Muscle layer of colon (tissue), 2 donors: ENCODE data around the gene DSTYK.

ENCODE experiments used
- H3K27ac ChIP-seq: one replicate; pipeline ENCODE4 v1.7.0; 2013; ENCODE audit warnings: low read depth, mild to moderate bottlenecking, low read length, moderate library complexity
- H3K27me3 ChIP-seq, 2 donors: one replicate each; pipeline ENCODE4 v1.7.0; 2013; ENCODE audit warnings: low read length in 2 of 2, mild to moderate bottlenecking in 2 of 2; ENCODE audit not compliant: insufficient read depth in 2 of 2, control insufficient read depth in 1 of 2
- H3K36me3 ChIP-seq: one replicate; pipeline ENCODE4 v1.7.0; 2013; ENCODE audit warnings: mild to moderate bottlenecking, low read length; ENCODE audit not compliant: insufficient read depth
- H3K4me1 ChIP-seq: one replicate; pipeline ENCODE4 v1.7.0; 2013; ENCODE audit warnings: mild to moderate bottlenecking, low read length; ENCODE audit not compliant: insufficient read depth
- H3K4me3 ChIP-seq, 2 donors: one replicate each; pipeline ENCODE4 v1.7.0; 2013; ENCODE audit warnings: low read length in 2 of 2, low read depth in 1 of 2, mild to moderate bottlenecking in 1 of 2, moderate library complexity in 1 of 2
- H3K9ac ChIP-seq: one replicate; pipeline ENCODE4 v1.7.0; 2013; ENCODE audit warnings: low read length
- H3K9me3 ChIP-seq: one replicate; pipeline ENCODE4 v1.7.0; 2013; ENCODE audit warnings: mild to moderate bottlenecking, low read length
- donor health status: abdominal sarcoma.
- donor health status: Adenocarcinoma of cecum.

The DSTYK gene, protein sequence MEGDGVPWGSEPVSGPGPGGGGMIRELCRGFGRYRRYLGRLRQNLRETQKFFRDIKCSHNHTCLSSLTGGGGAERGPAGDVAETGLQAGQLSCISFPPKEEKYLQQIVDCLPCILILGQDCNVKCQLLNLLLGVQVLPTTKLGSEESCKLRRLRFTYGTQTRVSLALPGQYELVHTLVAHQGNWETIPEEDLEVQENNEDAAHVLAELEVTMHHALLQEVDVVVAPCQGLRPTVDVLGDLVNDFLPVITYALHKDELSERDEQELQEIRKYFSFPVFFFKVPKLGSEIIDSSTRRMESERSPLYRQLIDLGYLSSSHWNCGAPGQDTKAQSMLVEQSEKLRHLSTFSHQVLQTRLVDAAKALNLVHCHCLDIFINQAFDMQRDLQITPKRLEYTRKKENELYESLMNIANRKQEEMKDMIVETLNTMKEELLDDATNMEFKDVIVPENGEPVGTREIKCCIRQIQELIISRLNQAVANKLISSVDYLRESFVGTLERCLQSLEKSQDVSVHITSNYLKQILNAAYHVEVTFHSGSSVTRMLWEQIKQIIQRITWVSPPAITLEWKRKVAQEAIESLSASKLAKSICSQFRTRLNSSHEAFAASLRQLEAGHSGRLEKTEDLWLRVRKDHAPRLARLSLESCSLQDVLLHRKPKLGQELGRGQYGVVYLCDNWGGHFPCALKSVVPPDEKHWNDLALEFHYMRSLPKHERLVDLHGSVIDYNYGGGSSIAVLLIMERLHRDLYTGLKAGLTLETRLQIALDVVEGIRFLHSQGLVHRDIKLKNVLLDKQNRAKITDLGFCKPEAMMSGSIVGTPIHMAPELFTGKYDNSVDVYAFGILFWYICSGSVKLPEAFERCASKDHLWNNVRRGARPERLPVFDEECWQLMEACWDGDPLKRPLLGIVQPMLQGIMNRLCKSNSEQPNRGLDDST

DNA sequence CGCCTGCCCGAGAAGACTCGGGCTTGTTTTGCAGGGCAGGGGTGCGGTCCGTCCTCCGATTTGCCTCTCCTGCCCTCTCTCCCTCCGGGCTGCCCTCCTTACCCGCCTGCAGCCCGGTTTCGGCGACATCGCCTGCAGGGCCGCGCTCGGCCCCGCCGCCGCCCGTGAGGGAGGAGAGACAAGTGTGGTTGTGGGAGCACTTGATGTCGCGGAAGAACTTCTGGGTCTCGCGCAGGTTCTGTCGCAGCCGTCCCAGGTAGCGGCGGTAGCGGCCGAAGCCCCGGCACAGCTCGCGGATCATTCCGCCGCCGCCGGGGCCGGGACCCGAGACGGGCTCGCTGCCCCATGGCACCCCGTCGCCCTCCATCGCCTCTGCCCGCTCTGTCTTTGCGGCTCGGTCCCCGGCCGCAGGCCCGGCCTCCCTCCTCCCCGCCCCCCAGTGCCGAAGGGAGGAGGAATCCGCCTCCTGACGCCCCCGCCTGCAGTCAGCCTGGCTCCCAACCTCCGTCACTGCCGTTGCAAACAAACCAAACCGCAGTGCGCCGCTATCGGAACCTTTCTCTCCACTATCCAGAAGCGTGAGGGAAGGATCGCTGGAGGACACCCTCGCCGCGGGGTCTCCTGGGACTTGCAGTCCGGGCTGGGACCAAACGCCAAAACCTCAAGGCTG, at the start of gene DSTYK:
Gene DSTYK (minus strand): TSS at position 534 of the 670 bp plus-strand sequence. CDS start 167 bp downstream, at position 367.
- Histone ChIP-seq H3K4me1 (peaks cover 18% of the 10 kb centered on the region), H3K9ac (peak within 1 kb of the TSS; percentile 58), H3K36me3 (no peaks in the 10 kb centered on the region), H3K27me3 (no peaks in the 10 kb centered on the region), H3K9me3 (no peaks in the 10 kb centered on the region), H3K27ac (peak within 1 kb of the TSS; percentile 95), H3K4me3 (peak within 1 kb of the TSS; percentile 84 to 94)

DNA sequence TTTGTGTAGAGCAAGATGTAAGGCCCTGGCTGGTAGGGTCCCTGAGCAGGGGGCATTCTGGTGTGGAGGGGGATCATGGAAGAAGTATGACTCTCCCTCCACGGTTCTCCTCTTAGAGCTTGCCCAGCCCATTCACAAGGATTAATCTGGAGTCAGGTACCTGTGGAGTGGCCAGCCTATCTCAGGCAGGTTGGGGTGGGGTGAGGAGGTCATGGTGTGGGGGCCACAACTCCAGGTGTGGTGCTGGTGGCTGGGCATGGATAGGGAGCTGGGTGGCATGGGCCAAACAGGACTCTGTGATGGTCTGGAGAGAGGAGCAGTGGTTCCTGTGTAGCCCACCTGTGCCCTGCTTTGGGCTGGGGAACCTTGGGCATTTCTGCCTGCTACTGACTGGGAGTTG, 48.5 kb upstream of the DSTYK start:
- no peaks in the 10 kb centered on the region for H3K9me3 ChIP-seq
- H3K36me3 ChIP-seq = no peaks in the 10 kb centered on the region
- no peak overlapping the region for H3K4me3 ChIP-seq
- no peak overlapping the region for H3K9ac ChIP-seq
- H3K4me1 ChIP-seq = peaks cover 14% of the 10 kb centered on the region
- no peak overlapping the region for H3K27ac ChIP-seq
- no peaks in the 10 kb centered on the region for H3K27me3 ChIP-seq

DNA sequence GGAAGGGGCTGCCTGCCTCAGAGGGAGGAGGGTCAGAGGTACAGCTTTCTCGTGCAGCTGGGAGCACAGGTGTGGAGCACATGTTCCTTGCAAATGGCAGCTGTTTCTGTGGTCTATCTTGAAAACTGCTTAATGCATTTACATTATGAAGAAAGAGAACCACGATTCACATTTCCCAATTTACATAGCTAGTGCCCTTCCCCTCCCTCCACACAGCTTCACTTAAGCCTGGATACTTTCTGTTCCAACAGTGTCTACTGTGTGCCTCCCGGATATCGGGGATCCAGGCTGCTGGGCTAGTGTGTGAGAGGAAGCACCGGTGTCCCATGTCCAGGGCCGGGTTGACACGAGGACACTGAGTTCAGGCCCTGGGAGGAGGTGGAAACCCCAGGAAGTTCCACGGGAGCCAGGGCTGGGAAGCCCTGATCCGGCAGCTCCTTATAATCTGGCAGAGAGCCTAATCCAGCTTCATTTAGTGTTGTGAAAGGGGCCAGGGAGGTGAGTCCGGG, 47.9 kb upstream of the DSTYK start:
- H3K27ac ChIP-seq = no peak overlapping the region
- no peak overlapping the region for H3K4me3 ChIP-seq
- H3K27me3 ChIP-seq = no peaks in the 10 kb centered on the region
- H3K9ac ChIP-seq = no peak overlapping the region
- no peaks in the 10 kb centered on the region for H3K9me3 ChIP-seq
- peaks cover 14% of the 10 kb centered on the region for H3K4me1 ChIP-seq
- H3K36me3 ChIP-seq = no peaks in the 10 kb centered on the region

DNA sequence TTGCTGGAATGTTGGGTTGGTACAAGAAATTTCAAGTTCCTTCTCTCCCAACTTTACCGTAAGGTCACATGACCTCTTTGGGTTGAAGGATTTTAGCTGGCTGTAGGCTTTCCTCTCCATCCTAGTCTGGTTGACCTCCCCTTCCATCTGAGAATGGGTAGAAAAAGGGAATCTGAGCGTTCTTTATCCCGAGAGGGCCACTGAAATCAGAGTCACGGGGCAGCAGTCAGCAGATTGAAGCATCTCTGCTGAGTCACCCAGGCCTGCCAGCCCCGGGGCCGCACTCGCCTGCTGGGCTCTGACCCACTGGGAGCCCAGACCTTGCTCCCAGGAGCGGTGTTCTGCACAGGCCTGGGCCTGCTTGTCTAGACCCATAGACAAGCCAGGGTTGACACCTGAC, 47.2 kb upstream of the DSTYK start:
- Histone ChIP-seq H3K27ac (no peak overlapping the region), H3K27me3 (no peaks in the 10 kb centered on the region), H3K4me1 (peaks cover 14% of the 10 kb centered on the region), H3K4me3 (no peak overlapping the region), H3K9me3 (no peaks in the 10 kb centered on the region), H3K9ac (no peak overlapping the region), H3K36me3 (no peaks in the 10 kb centered on the region)

DNA sequence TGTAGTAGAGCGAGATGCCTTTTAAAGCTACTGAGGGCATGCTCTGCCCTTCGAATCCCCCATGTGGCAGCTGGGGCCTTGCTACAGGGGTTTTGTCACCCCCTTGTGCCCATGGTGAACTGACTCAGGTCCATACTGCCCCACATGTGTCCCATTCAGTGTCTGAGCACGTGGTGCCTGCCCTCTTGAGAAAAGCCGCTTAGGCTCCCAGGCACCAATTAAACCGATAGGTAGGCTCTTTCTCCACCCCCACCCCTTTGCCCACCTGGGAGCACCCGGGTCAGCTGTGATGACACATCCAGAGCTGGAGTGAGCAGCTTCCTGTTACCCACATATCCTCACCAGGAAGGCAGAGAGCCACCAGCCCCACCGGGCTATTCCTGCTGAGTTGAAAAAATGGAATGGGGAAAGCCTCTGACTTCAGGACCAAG, 46.8 kb upstream of the DSTYK start:
- Histone ChIP-seq H3K9me3 (no peaks in the 10 kb centered on the region), H3K4me1 (peaks cover 14% of the 10 kb centered on the region), H3K36me3 (no peaks in the 10 kb centered on the region), H3K4me3 (no peak overlapping the region), H3K9ac (no peak overlapping the region), H3K27ac (no peak overlapping the region), H3K27me3 (no peaks in the 10 kb centered on the region)

DNA sequence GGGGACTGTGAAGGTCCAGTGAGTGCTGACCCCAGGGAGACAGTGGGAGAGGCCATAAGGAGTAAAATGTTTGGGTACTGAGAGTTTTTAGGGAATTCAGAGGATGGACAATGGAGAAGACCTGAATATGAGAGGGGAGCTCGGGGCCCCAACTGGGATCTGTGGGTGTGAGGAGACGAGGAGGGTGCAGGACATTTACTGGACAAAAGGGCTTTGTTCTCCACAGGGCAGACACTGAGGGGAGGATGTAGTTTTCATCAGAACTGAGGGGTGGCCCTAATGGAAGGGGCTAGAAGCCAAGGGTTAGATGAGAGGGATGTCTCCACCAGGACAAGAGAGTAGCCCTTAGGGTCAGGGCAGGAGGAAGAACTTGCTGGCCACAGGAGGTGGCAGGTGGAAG, 46.2 kb upstream of the DSTYK start:
- Histone ChIP-seq H3K9me3 (no peaks in the 10 kb centered on the region), H3K4me3 (no peak overlapping the region), H3K36me3 (no peaks in the 10 kb centered on the region), H3K9ac (no peak overlapping the region), H3K27me3 (no peaks in the 10 kb centered on the region), H3K27ac (no peak overlapping the region), H3K4me1 (peaks cover 14% of the 10 kb centered on the region)

DNA sequence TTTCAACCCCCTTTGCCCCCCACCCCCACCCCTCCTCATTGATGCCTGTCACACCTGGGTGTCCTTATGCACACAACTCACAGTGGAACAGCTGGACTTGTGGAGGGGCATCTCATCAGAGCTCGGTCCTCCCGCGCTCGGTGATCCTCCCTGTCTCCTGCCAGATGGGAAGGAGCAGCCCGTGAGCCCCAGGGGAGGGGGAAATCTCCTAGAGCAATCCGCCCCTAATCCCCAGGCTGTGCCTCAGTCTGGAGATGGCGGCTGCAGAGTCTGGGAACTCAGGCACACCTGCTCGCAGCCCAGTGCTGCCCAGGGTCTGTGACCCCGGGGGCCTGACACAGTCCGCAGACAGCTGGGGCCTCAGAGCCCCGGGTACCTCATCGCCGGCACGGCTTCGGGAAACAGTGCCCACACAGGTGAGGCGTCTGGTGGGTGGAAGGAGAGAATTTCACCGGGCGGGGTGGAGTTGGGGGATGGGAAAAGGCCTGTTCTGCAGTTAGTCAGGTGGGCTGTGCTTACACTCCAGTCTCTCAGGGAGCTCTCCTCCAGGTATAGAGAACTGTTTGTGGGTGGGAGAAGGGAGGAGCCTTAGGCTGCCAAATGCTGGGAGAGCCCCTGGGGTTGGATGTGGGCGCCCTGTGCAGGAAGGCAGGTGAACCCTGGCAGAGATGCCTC, 45.6 kb upstream of the DSTYK start:
- no peak overlapping the region for H3K4me3 ChIP-seq
- H3K4me1 ChIP-seq = peaks cover 14% of the 10 kb centered on the region
- H3K9ac ChIP-seq = no peak overlapping the region
- no peaks in the 10 kb centered on the region for H3K27me3 ChIP-seq
- H3K9me3 ChIP-seq = no peaks in the 10 kb centered on the region
- no peaks in the 10 kb centered on the region for H3K36me3 ChIP-seq
- no peak overlapping the region for H3K27ac ChIP-seq

DNA sequence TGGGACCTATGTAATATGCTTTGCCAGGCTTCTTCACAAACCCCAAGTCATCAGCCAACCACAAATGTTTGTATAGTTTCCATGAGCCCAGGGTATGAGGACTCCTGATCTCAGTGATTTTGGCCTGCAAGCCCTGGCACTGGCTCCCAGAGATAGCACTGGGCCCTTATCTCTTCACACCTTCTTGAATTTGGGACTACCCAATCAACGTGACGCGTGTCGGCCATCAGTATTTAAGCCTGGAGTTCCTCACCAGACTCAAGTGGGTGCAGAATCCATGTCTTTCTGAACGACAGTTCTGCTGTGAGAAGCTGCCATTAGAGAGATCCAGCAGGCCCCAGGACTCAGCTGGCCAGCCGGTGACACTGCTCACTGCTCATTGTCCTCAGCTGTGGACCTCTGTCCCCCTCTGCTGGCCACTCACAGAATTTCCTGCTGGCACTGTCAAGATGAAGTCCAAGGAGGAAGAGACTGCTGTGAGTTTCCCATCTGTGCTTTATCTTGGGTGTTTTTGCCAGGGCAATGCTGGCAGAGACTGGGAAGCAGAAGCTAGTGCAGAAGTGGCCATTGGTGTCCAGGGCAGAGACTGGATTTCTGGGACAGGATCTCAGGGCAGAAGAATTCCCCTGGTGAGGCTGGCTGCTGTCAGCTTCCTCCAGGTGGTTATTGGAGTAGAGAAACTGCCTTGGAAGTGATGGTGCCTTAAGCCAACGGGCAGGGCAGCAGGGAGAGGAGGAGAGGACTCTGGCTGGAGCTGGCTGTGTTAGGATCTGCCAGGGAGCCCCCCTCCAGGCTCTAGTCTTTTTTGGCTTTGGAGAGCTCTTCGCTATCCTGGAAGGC, 44.7 kb upstream of the DSTYK start:
- Histone ChIP-seq H3K36me3 (no peaks in the 10 kb centered on the region), H3K4me1 (peaks cover 17% of the 10 kb centered on the region), H3K27ac (peak overlapping the region; percentile 45), H3K27me3 (no peaks in the 10 kb centered on the region), H3K9me3 (no peaks in the 10 kb centered on the region), H3K4me3 (no peak overlapping the region), H3K9ac (peak overlapping the region; percentile 50)

DNA sequence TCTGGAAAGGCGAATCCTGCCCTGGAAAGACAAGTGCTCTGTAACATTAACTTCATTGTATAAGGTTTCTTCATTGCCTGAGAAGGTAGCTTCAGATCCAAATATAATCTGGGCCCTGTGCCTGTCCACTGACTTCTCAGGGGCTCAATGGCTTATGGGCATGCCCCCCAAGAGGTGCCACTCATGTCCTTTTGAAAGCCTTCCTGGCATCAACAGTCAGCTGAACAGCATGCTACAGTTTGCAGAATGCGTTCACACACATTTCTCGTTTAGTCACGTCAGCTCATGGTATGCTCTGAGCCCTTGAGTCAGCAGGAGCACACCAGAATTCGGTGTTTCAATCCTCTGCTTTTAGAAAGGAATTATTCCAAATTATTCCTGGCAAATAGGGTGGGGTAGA, 40.1 kb upstream of the DSTYK start:
- H3K27ac ChIP-seq = no peak overlapping the region
- H3K9ac ChIP-seq = no peak overlapping the region
- H3K36me3 ChIP-seq = no peaks in the 10 kb centered on the region
- no peaks in the 10 kb centered on the region for H3K9me3 ChIP-seq
- no peaks in the 10 kb centered on the region for H3K27me3 ChIP-seq
- no peak overlapping the region for H3K4me3 ChIP-seq
- H3K4me1 ChIP-seq = peaks cover 49% of the 10 kb centered on the region

DNA sequence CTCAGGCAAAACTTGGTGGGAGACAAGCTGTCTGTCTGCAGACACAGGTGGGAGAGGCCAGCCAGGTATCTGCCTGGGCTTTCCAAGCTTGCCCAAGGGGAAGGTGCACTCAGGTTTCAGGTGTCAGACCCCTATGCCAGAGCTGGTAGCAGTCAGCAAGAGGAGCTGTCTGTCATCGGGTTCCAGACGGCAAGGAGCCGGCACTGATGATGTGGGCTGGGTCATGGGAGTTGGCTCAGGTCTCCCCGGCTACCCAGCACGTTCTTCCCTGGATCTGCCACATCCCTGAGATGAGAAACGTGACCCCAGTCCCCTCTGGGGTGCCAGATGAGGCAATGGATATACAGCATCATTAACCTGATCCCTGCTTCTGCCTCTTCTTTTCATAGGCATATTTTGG, 39.2 kb upstream of the DSTYK start:
- H3K9me3 ChIP-seq = no peaks in the 10 kb centered on the region
- no peak overlapping the region for H3K27ac ChIP-seq
- no peaks in the 10 kb centered on the region for H3K27me3 ChIP-seq
- H3K36me3 ChIP-seq = no peaks in the 10 kb centered on the region
- H3K4me1 ChIP-seq = peaks cover 44% of the 10 kb centered on the region
- no peak overlapping the region for H3K9ac ChIP-seq
- H3K4me3 ChIP-seq = no peak overlapping the region
